HG03135 (cell line): Measurements from ENCODE around the gene NR2E1.

Experiments
- ATAC-seq: cut with Tn5 transposase; IDR thresholded peaks from one replicate; pipeline ENCODE4 v1.9.1; 2021; ENCODE audit warnings: mild to moderate bottlenecking, moderate library complexity; ENCODE audit not compliant: unreplicated experiment

Gene NR2E1

DNA sequence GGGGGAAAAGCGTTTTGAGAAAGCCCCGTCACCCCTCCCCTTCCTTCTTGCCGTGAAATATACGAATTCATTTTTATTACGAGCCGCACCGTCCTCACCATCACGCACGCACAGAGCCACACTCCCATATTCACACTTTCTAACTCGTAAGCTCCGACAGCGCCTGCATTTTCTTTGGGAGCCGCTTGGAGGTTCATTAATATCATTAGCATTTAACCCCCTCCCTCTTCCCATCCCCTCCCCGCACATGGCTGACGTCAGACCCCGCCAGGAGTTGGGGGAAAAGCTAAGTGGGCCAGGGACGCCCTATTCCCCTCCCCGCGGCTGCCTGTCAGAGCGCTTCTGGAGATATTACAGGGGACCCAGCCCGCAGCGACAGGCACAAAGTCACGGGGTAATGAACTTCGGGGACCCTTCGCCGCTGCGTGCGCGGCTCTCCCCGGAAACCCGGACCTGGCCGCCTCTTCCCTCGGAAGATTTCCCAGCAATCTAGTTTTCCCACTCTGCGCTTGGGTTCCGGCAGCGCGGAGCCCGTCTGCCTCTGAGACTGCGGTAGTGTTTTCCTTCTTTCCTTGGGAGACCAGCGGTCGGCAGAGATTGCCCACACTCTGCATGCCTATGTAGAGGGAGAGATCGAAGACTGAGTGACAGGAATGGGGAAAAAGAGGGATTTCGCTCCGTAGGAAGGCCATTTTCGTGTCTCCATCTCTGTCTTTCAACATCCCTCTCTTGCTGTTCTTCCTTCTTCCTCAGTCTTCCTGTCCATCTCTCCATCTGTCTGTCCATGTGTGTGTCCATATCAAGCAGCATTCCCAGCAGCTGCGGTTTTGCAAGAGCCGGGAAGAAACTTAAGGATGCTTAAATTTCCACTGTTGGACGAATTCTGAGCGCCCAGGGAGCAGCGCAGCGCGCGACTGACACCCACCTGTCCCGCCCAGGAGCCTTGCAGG lies at the start of gene NR2E1:
Gene NR2E1, plus strand, starts transcription at position 309 of the 950 bp plus-strand sequence. CDS start 744 bp downstream, outside the sequence.
- ATAC-seq, result no peak

DNA sequence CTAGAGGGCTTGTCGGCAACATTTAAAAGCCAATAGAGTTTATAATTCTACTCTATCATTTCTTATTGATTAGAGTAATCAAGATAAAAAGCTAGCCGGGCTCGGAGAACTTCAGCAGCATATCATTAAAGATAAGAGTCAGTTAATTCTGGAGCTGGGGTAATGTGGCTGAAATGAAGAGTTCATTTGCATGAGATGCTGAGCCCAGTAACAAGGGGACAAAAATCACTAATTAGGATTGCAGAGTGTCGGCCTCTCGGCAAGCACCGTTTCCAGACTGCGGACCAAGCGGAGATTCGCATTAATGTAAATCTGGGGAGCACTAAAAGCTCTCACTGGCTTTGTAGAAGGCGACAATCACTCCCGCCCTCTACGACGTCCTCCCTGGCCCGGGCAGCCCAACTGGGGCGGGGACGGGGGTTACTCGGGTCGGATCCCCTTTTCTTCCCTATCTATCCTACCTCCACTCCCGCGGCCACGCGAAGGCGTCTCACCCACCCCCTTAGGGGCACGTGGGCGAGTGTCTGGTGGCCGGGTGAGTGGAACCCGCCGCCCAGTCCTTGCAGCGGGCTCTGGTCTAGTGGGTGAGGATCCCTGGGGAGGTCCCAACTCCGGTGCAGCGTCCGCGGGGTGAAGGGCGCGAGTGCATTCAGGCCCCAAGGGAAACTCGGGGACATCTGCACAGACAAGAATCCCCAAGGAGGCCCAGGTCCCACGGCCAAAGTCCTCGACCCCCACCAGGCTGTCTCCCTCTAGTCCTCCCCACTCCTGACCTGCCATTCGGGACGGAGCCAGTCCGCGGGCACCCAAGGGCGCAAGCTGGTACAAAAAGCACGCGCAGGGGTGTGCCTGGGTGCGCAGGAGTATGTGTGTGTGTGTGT lies 49.0 kb upstream of the NR2E1 start:
- no peak for ATAC-seq

DNA sequence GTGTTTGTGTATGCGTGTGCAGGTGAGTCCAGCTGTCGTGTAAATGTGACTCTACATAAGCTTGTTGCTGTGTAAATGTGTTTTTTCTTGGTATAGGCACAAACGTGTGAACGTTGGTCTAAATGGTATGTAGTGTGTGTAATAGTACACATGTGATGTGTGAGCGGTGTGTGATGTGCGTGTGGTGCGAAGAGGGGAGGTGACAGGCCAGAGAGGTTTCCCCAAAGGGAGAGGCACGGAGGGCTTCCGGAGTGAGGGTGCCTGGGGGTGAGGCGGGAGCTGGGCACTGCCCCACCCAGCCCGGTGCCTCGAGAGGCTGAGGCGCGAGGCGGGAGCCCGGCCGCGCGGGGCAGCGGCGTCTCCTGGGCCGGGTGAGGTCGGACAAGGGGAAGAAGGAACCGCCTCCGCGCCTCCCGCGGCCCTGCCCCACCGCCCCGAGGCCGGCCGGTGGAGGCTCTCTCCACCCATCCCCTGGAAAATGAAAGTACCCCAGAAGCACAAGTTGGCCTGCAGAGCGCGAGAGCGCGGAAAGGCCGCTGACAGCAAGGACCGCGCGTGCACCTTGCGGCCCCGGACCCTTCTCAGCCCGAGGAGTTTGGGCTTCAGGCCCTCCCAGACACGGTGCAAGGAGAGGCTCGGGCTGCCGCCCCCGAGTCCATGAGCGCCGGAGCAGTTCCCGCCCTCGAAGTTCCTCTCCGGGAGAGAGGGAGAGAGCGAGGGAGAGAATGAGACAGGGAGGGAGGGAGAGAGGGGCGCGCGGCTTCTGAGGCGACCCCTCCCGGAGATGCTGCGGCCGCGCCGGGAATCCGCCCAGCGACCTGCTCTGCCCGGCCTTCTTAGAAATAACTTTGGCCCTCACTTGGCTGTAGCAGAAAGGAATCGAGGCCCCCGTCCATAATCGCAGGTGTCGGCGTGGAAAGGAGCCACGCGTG lies 48.1 kb upstream of the NR2E1 start:
- ATAC-seq, result no peak

DNA sequence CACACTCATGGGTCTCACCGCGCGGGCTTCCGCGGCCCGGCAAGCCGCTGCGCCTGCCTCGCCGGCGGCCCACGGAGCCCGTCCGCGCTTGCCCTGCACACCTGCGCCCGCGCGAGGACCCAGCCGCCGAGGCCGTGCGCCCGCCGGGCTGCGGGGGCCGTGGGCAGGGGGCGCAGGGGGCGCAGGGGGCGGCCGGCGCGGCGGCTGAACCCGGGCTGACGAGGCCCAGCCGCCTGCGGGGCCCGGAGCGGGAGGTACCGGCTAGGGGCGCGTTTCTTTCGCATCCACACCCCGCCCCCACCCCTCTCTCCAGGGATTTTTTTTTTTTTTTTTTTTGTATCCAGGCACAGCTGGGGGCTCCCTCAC lies 47.5 kb upstream of the NR2E1 start:
- ATAC-seq, result no peak

DNA sequence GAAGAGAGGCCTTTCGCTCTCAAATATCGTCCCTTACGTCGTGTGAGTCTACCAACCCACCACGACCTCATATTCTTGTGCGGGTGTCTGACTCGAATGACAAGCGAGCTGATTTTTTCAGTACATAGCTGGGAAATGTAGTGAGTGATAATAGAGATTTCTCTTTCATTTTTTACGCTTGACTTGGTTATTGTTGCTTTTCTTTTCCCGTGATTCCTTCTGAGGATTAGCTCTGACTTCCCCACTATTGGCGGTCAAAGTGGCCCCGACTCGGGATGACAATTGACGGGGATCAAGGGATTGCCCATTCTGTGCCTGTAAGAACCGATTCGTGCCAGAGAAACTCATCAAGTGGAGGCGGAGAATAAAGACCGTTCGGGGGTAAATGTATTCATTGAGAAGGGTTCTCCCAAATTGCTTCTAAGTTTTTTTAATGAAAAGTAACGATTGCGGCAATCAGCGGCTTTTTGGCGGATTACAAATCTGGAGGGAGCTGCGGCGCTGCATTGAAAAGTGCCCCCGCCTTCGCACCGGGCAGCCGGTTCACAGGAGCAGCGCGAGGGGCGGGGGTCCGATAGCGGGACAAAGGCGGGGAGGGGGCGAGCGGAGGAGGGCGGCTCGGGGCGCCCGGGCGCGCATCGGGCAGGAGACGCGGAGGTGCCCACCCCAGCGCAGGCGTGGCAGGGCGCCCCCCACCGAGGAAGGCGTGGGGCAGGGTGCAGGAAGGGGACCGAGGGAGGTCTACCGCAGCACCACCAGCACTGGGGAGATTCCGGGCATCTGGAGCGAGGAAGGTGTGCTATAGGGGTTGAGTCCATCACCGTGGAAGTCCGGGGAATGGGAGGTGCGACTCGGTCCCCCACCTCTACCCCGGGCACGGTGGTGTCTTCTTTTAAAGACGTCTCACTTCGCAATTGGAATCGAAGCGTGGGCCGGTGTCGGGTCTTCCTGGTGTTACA lies 46.7 kb upstream of the NR2E1 start:
- ATAC-seq, result no peak

DNA sequence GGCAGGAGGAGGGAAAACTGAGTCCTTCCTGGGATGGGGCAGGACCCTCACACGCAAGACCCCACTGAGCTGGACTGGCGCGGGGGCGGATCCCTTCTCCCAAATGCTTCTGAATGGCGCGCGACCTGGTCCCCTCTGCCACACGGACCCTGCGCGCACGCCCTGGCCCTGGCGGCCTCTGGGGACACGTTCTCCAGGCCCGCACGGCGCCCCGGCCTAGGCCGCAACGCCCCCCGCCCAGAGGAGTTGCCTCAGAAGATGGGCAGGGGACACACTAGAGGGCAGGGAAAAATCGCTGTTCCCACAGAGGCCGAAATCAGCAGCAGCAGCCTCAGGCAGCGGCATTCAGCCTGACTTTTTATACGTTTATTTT lies 46.1 kb upstream of the NR2E1 start:
- ATAC-seq, result no peak

DNA sequence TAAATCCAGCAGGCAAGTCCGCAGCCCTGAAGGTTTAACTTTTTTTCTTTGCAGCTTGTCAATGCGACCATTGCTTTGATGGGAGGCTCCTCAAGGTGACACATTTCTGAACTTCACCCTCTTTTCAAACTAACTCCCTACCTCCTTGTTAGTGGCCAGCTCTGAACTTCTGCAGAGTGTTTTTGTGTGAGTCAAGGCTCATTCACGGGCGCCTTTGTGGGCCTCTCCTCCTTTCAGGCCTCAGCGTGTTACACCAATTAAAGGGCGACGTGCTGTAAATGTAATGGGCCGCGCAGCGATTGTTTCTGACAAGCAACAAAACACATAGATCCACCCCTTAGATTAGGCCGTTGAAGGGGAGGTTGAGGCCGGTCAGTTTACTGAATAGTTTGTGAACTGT lies 45.5 kb upstream of the NR2E1 start:
- ATAC-seq, result no peak

DNA sequence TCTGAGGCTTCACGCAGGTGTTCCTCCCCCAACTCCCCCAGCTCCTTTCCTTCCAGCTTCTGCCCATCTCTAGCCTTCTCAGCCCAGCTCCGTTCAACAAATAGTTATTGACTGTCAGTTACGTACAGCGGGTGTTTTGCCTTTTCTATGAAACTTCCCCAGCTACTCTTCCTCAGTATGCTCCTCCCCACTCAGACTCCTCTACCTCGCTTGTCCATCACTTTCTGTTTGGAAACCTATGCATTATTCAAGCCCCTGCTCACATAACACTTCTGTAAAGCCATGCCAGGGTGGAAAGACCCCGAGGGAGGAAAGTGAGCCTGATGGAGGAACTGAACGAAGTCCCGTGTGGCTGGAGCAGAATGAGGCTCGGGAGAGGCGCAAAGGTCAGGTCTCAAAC lies 44.2 kb upstream of the NR2E1 start:
- ATAC-seq, result no peak

DNA sequence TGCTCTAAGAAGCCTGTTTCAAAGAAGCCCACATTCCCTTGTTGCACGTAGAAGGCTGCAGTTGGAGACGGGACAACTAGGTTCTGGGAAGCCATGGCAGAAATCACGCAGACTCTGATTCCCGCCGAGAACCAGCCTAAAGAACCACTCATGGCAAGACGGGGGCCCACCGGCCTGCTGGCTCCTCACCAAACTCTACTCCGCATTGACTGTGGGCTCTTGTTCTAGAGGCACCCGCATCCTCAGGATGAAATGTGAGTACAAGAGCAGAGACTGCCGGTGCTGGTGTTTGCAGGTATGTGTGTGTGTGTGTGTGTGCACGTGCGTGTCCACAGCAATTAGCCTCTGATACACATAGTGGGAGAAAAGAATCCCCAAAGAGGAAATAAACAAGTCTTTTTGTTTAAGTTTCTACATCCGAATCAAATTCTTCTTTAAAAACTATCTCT lies 42.3 kb upstream of the NR2E1 start:
- no peak for ATAC-seq

DNA sequence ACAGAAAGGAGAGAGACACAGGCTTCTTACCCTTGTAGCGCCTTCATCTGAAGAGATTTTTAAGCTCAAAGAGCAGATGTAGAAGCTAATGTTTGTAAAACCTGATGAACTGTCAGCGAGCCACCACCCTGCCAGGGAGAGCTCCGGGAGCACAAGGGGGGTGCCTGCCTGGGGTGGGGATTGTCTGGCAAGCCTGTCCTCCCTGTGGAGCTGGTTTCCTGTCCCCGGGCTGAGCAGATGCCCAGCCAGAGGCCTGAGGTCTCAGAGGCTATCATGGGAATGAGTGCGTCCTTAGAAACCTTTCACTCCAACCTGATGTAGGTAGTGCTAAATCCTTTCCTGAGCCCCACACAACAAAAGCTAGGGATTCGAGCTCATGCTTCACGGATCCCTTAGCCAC lies 41.9 kb upstream of the NR2E1 start:
- no peak for ATAC-seq

DNA sequence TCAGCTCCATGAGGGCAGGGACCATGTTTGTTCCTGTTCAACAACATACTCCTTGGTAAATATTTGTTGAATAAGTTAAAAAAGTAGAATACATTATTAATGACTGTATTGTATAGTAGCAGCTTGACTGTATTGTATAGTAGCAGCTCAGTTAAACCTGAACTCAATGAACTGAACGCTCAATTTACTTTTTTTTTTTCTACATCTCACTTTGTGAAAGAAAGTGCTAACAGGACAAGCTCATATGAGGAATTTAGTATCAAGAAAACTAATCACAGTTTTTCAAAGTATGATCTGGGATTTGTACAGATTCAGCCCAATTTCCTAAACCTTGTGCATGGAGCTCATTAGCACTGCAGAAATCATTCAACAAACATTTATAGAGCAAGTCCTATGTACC lies 38.8 kb upstream of the NR2E1 start:
- no peak for ATAC-seq

DNA sequence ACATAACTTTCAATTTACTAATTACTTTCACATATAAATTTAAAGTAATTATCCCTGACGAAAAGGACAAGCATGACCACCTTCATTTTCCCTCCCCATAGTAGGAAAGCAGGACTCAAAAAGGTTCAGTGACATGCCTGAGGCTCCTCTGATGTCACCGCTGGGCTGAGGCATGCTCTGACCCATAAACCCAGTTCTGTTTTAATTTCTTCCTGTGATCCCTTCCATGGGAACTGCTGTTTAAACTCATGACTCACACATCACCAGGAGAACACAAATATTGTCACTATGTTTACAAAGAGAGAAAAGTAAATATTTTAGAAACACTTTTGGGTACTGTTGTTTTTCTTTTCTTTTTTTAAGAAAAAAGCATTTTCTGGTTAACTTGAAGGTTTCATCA lies 38.0 kb upstream of the NR2E1 start:
- no peak for ATAC-seq

DNA sequence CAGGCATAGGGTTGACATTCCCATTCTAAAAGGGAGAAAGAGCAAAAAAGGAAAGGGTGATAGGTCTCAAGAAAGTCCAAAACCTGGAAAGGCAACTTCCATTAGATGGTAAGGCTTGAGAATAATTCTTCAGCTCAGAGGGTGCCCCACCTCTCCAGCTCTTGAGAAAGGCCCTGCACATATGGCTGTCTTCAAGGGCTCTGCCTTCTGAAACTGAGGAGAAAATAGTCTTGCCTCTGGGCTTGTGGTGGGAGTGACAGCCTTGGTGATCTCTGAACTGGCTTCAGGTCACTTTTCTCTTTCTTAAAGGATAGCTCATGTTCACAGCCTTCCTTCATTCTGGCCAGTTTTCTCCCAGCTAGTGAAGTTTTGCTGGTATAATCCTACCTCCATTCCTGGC lies 35.6 kb upstream of the NR2E1 start:
- ATAC-seq, result no peak

DNA sequence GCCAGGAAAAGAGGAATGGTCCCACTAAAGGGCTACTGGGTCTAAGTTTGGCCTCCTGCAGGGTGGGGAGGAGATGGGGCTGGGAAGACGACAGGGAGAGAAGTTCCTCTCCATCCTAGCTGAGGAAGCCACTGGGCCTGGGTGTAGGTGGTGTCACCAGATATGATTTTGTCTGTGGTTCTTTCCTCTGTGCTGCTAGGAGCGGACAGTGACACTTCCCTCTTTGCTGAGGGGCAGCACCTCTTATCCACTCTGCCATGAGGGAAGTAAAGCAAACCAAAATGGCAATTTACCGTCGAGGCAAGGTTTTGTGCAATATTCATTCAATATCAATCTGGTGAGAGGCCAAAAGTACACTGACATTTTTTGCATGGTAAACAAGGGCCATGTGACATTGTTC lies 33.0 kb upstream of the NR2E1 start:
- no peak for ATAC-seq

DNA sequence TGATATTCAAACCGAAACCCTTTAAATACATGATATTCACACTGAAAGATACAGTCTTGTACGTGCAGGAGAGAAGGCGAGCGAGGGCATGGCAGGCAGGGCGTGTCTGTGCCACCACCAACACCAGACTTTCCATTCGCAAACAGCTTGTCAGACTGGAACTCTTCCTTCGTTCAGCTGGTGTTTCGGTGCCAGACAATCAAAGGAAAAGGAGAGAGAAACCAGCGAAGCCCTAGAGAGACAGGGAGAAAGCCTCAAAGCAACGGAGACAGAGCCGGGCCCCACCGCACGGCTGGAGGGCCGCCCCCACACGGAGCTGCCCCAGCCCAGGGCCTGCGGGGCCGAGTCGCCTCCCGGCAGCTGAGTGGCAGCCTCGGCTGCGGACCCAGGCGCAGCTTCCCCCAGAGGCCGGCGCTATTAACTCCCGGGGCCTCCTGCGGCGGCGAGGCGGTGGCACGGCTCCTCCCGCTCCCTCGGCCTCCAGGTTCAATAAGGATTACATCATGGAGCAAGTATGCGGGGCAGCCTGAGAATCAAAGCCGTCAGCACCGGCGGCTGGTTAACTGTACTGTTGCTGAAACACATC lies 32.1 kb upstream of the NR2E1 start:
- ATAC-seq, result no peak

DNA sequence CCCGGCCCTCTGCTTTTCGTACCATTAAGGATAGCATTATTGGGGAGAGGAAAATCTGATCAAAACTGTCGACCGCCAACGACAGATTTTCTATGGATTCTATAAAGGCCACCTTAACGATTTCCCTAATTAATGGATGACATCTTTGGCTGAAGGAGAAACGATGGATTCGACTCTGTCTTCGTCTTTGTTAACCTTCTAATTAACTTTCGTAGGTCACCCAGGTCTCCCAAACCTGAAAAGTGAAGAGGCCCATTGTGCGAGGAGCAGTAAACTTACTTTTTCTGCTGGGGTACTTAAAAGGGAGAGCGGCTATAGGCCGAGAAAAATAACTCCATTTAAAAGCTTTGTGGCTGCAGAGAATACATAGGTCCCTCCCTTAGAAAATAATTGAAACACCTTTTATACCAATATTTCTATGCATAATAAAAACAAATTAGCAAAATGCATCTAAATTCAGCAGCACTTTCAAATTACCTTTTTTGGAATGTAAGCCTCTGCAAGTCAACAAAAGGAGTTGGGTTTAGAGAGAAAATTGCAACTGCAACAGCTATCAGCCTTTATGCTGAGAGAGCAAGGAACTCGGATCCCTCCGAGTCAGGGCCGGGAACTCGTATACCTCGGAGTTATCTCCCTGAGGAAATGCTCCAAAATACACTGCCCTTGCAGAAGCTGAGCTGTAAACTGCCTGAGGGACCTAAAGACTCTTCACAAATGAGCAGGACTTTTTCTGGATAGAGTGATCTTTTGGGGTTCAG lies 31.4 kb upstream of the NR2E1 start:
- no peak for ATAC-seq

DNA sequence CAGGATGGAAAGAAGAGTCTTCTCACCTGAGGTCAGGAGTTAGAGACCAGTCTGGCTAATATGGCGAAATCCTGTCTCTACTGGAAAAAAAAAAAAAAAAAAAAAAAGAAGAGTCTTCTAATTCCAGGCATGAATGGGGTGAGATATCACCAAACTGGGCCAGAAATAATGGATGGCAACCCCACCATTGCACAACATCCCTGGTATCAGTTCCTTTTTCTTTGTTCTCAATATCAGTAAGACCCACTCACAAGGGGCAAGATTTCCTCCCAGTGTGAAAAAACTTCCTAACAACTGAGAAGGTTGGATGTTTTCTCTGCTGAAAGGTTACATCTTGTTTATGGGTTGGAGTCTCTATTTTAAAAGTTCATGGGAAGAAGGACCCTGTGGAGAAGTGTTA lies 23.6 kb upstream of the NR2E1 start:
- ATAC-seq, result no peak

DNA sequence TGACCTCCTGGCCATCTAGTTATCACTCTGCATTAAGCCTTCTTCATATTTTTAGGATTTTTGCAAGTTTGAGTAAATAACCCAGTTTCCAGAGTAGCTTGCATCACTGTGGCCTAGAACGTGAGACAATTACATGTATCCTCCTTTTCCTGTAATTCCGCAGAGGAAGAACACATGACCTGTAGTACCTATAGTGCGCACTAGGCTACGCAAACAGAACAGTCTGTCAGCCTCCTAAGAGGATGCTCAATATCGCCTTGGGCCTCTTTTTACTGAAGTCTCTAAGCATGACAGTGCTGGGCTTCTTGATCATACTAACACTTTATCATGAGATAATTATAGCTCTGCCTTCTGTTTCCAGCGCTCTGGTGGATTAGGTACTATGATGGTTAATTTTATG lies 20.2 kb upstream of the NR2E1 start:
- no peak for ATAC-seq

DNA sequence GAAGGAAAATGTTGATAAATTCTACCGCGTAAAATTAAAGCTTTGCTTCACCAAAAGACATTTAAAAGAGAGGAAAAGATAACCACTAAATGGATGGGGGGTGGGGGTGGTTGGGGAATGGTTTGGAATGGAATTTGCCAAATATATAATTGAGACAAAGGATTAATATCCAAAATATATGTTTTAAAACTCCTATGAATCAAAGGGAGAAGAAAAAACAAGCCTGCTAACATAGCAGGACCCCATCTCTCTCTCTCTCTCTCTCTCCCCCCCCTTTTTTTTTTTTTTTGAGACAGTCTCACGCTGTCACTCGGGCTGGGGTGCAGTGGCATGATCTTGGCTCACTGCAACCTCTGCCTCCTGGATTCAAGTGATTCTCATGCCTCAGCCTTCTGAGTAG lies 13.4 kb upstream of the NR2E1 start:
- ATAC-seq, result no peak
